ENCODE data around the gene GARIN1A.

GARIN1A gene

GRCh38 chr7:128703609-128704241, 31.6 kb downstream of the GARIN1A start:
- H3K4me3 ChIP-seq (ENCODE audit: low read depth, low read length): no peak overlapping the region
- TF ChIP-seq CTCF (IDR thresholded peaks at IDR 0.05; ENCODE audit: low read depth, low read length): no peak

GRCh38 chr7:128705891-128706333, 33.8 kb downstream of the GARIN1A start:
- no peak for TF ChIP-seq CTCF (IDR thresholded peaks at IDR 0.05; ENCODE audit: low read depth, low read length)
- no peak overlapping the region for H3K4me3 ChIP-seq (ENCODE audit: low read depth, low read length)

- H3K4me3 ChIP-seq (ENCODE audit: low read depth, low read length): no peak overlapping the region
- no peak for TF ChIP-seq CTCF (IDR thresholded peaks at IDR 0.05; ENCODE audit: low read depth, low read length)
These were observed 35.7 kb downstream of the GARIN1A start for GRCh38 chr7:128707752-128708151.

- no peak overlapping the region for H3K4me3 ChIP-seq (ENCODE audit: low read depth, low read length)
- no peak for TF ChIP-seq CTCF (IDR thresholded peaks at IDR 0.05; ENCODE audit: low read depth, low read length)
These were observed 36.1 kb downstream of the GARIN1A start for GRCh38 chr7:128708235-128708634.

- TF ChIP-seq CTCF (IDR thresholded peaks at IDR 0.05; ENCODE audit: low read depth, low read length): no peak
- H3K4me3 ChIP-seq (ENCODE audit: low read depth, low read length): no peak overlapping the region
These were observed 36.7 kb downstream of the GARIN1A start for GRCh38 chr7:128708824-128709223.

GRCh38 chr7:128710481-128710880, 38.4 kb downstream of the GARIN1A start:
- TF ChIP-seq CTCF (IDR thresholded peaks at IDR 0.05; ENCODE audit: low read depth, low read length): no peak

GRCh38 chr7:128713794-128714193, 41.7 kb downstream of the GARIN1A start:
- no peak for TF ChIP-seq CTCF (IDR thresholded peaks at IDR 0.05; ENCODE audit: low read depth, low read length)
- no peak overlapping the region for H3K4me3 ChIP-seq (ENCODE audit: low read depth, low read length)

More at GRCh38 chr7:128710481-128710880, 38.4 kb downstream of the GARIN1A start:
- H3K4me3 ChIP-seq (ENCODE audit: low read depth, low read length): no peak overlapping the region

All from WI38 (cell line).